Measurements from ENCODE around the gene BTLA. TPM values are rescaled to one million over a fixed set of nuclear protein-coding genes. Genes with fewer than 3 reads are reported as not detected.
"Not testable (repeated sequence)": the region's sequence is repeated elsewhere in the genome, so short reads cannot be mapped to it uniquely, and the experiment has no call there.

Gene BTLA
- total RNA-seq: 1 to 10 TPM in 1 of 2 donors, under 1 TPM in 1; 0.21 to 1.4 TPM

- H3K27ac Mint-ChIP-seq: peak within 1 kb of the TSS; percentile 56 to 75
- H3K27me3 Mint-ChIP-seq: no peaks in the 10 kb centered on the region
- H3K4me1 Mint-ChIP-seq (ENCODE audit: low read depth in 2 of 2): peaks cover 9 to 13% of the 10 kb centered on the region in 2 donors
- ATAC-seq (no peak), DNase-seq (ENCODE audit: low spot score) (no peak)
- peak within 1 kb of the TSS; percentile 73 for H3K4me3 Mint-ChIP-seq
- H3K36me3 Mint-ChIP-seq: peaks cover 4% of the 10 kb centered on the region
- H3K9me3 Mint-ChIP-seq: no peaks in the 10 kb centered on the region
Measured at GRCh38 chr3:112498914-112499711, at the start of gene BTLA. Gene BTLA, minus strand, starts transcription at chr3:112499472. Its CDS starts 114 bp downstream, at chr3:112499358.

GRCh38 chr3:112546216-112546759 is 47.0 kb upstream of the BTLA start:
- Mint-ChIP-seq H3K4me1 (ENCODE audit: low read depth in 2 of 2) (peaks cover 0 to 6% of the 10 kb centered on the region in 2 donors), H3K4me3 (no peak overlapping the region), H3K36me3 (peaks cover 15% of the 10 kb centered on the region), H3K27me3 (no peaks in the 10 kb centered on the region), H3K9me3 (no peaks in the 10 kb centered on the region), H3K27ac (no peak overlapping the region)
- no peak for DNase-seq (ENCODE audit: low spot score)
- no peak for ATAC-seq

GRCh38 chr3:112539825-112540650 is 40.8 kb upstream of the BTLA start:
- peak in 1 of 2 donors; percentile 66 for ATAC-seq
- Mint-ChIP-seq H3K9me3 (no peaks in the 10 kb centered on the region), H3K27me3 (no peaks in the 10 kb centered on the region), H3K27ac (peak overlapping the region; percentile 0 to 5), H3K36me3 (peaks cover 19% of the 10 kb centered on the region), H3K4me1 (ENCODE audit: low read depth in 2 of 2) (peaks cover 13 to 17% of the 10 kb centered on the region in 2 donors), H3K4me3 (peak overlapping the region; percentile 15)
- DNase-seq (ENCODE audit: low spot score): no peak

- H3K9me3 Mint-ChIP-seq: no peaks in the 10 kb centered on the region
- H3K27me3 Mint-ChIP-seq: no peaks in the 10 kb centered on the region
- no peak overlapping the region for H3K4me3 Mint-ChIP-seq
- no peaks in the 10 kb centered on the region for H3K36me3 Mint-ChIP-seq
- no peak overlapping the region for H3K27ac Mint-ChIP-seq
- peaks cover 0 to 2% of the 10 kb centered on the region in 2 donors for H3K4me1 Mint-ChIP-seq (ENCODE audit: low read depth in 2 of 2)
- DNase-seq (ENCODE audit: low spot score): no peak
- ATAC-seq: no peak
Measured at GRCh38 chr3:112531358-112531781, 32.1 kb upstream of the BTLA start.

GRCh38 chr3:112530573-112530972 is 31.3 kb upstream of the BTLA start:
- Mint-ChIP-seq H3K27ac (no peak overlapping the region), H3K9me3 (no peaks in the 10 kb centered on the region), H3K27me3 (no peaks in the 10 kb centered on the region), H3K4me1 (ENCODE audit: low read depth in 2 of 2) (peaks cover 0 to 2% of the 10 kb centered on the region in 2 donors), H3K36me3 (no peaks in the 10 kb centered on the region), H3K4me3 (no peak overlapping the region)
- DNase-seq (ENCODE audit: low spot score): no peak
- ATAC-seq: no peak

GRCh38 chr3:112524127-112524526 is 24.9 kb upstream of the BTLA start:
- H3K27ac Mint-ChIP-seq: peak overlapping the region; percentile 53 to 65
- DNase-seq (ENCODE audit: low spot score): not testable (repeated sequence)

GRCh38 chr3:112519424-112520001 is 20.2 kb upstream of the BTLA start:
- Mint-ChIP-seq H3K4me1 (ENCODE audit: low read depth in 2 of 2) (peaks cover 4 to 7% of the 10 kb centered on the region in 2 donors), H3K4me3 (no peak overlapping the region), H3K27me3 (no peaks in the 10 kb centered on the region), H3K36me3 (no peaks in the 10 kb centered on the region), H3K9me3 (no peaks in the 10 kb centered on the region), H3K27ac (no peak overlapping the region)
- ATAC-seq (peak in 1 of 2 donors; percentile 57), DNase-seq (ENCODE audit: low spot score) (no peak)

More at GRCh38 chr3:112524127-112524526, 24.9 kb upstream of the BTLA start:
- H3K4me1 Mint-ChIP-seq (ENCODE audit: low read depth in 2 of 2): peaks cover 7 to 11% of the 10 kb centered on the region in 2 donors
- H3K4me3 Mint-ChIP-seq, H3K9me3 Mint-ChIP-seq, H3K36me3 Mint-ChIP-seq, H3K27me3 Mint-ChIP-seq, ATAC-seq: not testable (repeated sequence)

GRCh38 chr3:112518970-112519369 is 19.7 kb upstream of the BTLA start:
- H3K36me3 Mint-ChIP-seq; H3K27me3 Mint-ChIP-seq; ATAC-seq; H3K4me1 Mint-ChIP-seq (ENCODE audit: low read depth in 2 of 2); H3K27ac Mint-ChIP-seq; H3K4me3 Mint-ChIP-seq; H3K9me3 Mint-ChIP-seq; DNase-seq (ENCODE audit: low spot score): not testable (repeated sequence)

- H3K4me3 Mint-ChIP-seq: no peak overlapping the region
- DNase-seq (ENCODE audit: low spot score): no peak
- no peaks in the 10 kb centered on the region for H3K9me3 Mint-ChIP-seq
- no peak overlapping the region for H3K27ac Mint-ChIP-seq
- H3K27me3 Mint-ChIP-seq: no peaks in the 10 kb centered on the region
- H3K4me1 Mint-ChIP-seq (ENCODE audit: low read depth in 2 of 2): no peaks in the 10 kb centered on the region
- ATAC-seq: peak; percentile 73 to 96
- H3K36me3 Mint-ChIP-seq: no peaks in the 10 kb centered on the region
Measured at GRCh38 chr3:112514527-112515128, 15.4 kb upstream of the BTLA start.

- no peak overlapping the region for H3K4me3 Mint-ChIP-seq
- no peaks in the 10 kb centered on the region for H3K9me3 Mint-ChIP-seq
- H3K27ac Mint-ChIP-seq: no peak overlapping the region
- ATAC-seq (no peak), DNase-seq (ENCODE audit: low spot score) (no peak)
- H3K4me1 Mint-ChIP-seq (ENCODE audit: low read depth in 2 of 2): no peaks in the 10 kb centered on the region
- H3K27me3 Mint-ChIP-seq: no peaks in the 10 kb centered on the region
- no peaks in the 10 kb centered on the region for H3K36me3 Mint-ChIP-seq
Measured at GRCh38 chr3:112512320-112512719, 13.0 kb upstream of the BTLA start.

- no peak for DNase-seq (ENCODE audit: low spot score)
- H3K4me1 Mint-ChIP-seq (ENCODE audit: low read depth in 2 of 2): no peaks in the 10 kb centered on the region
- H3K9me3 Mint-ChIP-seq: no peaks in the 10 kb centered on the region
- ATAC-seq: no peak
- no peak overlapping the region for H3K27ac Mint-ChIP-seq
- no peaks in the 10 kb centered on the region for H3K36me3 Mint-ChIP-seq
- H3K27me3 Mint-ChIP-seq: no peaks in the 10 kb centered on the region
- no peak overlapping the region for H3K4me3 Mint-ChIP-seq
Measured at GRCh38 chr3:112508860-112509259, 9.6 kb upstream of the BTLA start.

GRCh38 chr3:112508261-112508660 is 9.0 kb upstream of the BTLA start:
- H3K36me3 Mint-ChIP-seq: no peaks in the 10 kb centered on the region
- ATAC-seq (no peak), DNase-seq (ENCODE audit: low spot score) (no peak)
- no peak overlapping the region for H3K4me3 Mint-ChIP-seq
- no peaks in the 10 kb centered on the region for H3K27me3 Mint-ChIP-seq
- no peaks in the 10 kb centered on the region for H3K9me3 Mint-ChIP-seq
- H3K4me1 Mint-ChIP-seq (ENCODE audit: low read depth in 2 of 2): no peaks in the 10 kb centered on the region
- no peak overlapping the region for H3K27ac Mint-ChIP-seq

GRCh38 chr3:112505907-112506306 is 6.6 kb upstream of the BTLA start:
- no peaks in the 10 kb centered on the region for H3K27me3 Mint-ChIP-seq
- H3K9me3 Mint-ChIP-seq: no peaks in the 10 kb centered on the region
- no peak overlapping the region for H3K27ac Mint-ChIP-seq
- ATAC-seq (no peak), DNase-seq (ENCODE audit: low spot score) (no peak)
- H3K36me3 Mint-ChIP-seq: no peaks in the 10 kb centered on the region
- no peaks in the 10 kb centered on the region for H3K4me1 Mint-ChIP-seq (ENCODE audit: low read depth in 2 of 2)
- H3K4me3 Mint-ChIP-seq: no peak overlapping the region
